ENCODE data around the gene SCARB1. TPM values are rescaled to one million over a fixed set of nuclear protein-coding genes. Genes with fewer than 3 reads are reported as not detected.

Gene SCARB1
- total RNA-seq, 1 experiment from 2014 or later: 119 TPM

DNA sequence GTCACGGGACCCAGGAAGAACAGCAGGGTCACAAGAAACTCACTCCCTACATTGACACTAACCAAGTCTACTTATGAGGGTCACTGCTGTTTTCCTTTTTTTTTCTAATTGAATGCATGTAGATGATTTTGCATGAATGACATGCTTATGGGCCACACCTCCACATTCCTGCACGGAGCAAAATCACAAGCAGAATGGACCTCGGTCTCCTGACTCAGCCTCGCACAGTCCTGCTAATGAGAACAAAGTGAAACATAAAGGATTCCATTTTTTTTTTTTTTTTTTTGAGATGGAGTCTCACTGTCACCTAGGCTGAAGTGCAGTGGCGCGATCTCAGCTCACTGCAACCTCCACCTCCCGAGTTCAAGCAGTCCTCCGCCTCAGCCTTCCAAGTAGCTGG, 12.3 kb downstream of the SCARB1 start:
- in situ Hi-C loops (cut with HindIII; ENCODE audit: low pct_unique_long_range_greater_than_20kb, low sequenced_read_pairs): no loop called here
- DNase-seq (ENCODE audit: low read depth): no peak

DNA sequence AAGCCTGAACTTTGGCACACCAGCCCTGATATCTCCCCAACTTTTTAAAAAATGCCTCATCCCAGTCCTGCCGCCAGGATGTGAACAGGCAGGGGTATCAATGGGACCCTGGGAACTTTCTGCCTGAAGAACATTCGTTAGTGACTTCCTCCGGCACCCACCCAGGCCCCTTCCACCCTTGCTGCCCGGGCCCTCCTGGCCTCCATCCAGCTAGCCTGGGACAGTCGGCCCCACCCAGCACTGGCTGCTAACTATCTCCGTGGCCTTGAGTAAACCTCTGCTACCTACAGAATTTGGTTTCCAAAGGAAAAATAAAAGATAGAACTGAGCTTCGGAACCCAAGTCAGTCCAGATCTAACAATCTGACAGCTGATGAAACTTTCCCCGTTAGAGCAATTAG, 14.3 kb downstream of the SCARB1 start:
- no peak for DNase-seq (ENCODE audit: low read depth)
- in situ Hi-C loops (cut with HindIII; ENCODE audit: low pct_unique_long_range_greater_than_20kb, low sequenced_read_pairs): no loop called here

DNA sequence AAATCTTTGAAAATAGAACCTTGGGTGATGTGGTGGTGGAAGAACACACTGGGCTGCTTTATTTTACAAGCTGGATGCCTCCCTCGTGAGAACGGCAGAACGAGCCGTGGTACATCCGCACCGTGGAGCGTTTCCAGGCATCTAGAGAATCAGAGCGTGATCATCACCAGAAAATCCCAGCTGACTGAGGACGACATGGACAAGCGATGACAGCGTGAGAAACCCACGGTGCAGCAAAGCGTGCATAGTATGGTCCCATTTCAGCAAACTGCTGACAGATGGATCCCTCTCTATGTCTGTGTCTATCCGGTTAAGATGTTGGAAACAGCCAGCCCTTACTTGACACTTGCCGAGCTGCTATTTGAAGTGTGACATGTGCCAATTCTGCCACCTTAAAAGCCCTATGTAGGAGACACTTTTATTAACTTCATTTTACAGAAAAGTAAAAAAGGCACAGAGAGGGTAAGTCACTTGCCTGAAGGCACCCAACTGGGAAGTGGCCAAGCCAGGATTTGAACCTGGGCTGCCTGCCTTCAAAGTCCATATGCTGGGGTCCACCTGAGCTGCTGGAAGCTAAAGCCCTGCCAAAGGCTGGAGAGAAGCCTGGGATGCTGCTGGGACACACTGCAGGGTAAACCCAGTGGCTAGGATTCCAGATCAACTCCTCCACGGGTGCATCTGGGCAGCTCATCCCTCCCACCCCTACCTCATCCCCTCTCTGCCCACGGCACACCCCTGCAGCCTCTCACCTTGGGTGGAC, 14.9 kb downstream of the SCARB1 start:
- no peak for DNase-seq (ENCODE audit: low read depth)
- in situ Hi-C loops (cut with HindIII; ENCODE audit: low pct_unique_long_range_greater_than_20kb, low sequenced_read_pairs): no loop called here

DNA sequence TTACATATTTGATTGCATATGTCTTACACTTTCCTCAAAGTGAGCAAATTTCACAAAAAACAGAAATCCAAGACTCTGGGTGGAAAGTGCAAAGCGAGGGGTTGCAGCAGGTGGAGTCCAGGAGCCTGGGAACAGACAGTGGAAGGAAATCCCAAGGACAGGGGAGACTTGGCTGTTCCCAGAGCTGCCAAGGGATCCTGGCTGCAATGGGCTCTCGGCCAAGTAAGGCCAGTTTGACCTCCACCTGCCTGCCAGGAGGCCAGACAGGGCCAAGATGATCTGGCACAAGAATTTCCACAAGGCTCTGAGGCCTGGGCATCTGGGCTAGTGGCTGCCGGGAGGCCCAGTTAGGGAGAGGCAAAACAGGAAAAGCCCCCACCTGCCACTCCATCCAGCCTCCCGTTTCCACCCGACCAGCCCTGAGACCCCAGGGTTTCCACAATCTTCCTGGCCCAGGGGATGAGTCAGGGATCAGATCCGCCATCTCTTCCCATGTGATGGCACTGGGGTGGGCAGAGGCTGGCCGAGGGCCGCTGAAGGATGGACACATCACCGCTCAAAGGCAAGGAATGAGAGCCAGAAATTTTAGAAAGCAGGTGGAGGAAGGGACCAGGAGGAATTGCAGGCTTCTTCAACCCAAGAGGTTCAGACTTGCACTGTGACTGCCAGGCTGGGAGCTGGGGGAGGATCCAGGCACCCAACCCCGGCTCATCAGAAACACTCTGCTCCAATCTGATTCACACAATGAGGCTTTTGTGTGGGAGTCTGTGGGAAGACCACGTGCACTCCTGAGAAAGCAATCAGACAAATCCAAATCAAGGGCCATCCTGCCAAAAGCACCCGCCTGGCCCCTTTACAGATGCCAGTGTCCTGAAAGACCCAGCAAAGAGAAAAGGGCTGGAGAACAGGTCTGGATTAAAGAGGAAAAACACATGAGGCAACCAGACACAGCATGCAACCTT, 16.3 kb downstream of the SCARB1 start:
- no peak for DNase-seq (ENCODE audit: low read depth)
- in situ Hi-C loops (cut with HindIII; ENCODE audit: low pct_unique_long_range_greater_than_20kb, low sequenced_read_pairs): no loop called here

DNA sequence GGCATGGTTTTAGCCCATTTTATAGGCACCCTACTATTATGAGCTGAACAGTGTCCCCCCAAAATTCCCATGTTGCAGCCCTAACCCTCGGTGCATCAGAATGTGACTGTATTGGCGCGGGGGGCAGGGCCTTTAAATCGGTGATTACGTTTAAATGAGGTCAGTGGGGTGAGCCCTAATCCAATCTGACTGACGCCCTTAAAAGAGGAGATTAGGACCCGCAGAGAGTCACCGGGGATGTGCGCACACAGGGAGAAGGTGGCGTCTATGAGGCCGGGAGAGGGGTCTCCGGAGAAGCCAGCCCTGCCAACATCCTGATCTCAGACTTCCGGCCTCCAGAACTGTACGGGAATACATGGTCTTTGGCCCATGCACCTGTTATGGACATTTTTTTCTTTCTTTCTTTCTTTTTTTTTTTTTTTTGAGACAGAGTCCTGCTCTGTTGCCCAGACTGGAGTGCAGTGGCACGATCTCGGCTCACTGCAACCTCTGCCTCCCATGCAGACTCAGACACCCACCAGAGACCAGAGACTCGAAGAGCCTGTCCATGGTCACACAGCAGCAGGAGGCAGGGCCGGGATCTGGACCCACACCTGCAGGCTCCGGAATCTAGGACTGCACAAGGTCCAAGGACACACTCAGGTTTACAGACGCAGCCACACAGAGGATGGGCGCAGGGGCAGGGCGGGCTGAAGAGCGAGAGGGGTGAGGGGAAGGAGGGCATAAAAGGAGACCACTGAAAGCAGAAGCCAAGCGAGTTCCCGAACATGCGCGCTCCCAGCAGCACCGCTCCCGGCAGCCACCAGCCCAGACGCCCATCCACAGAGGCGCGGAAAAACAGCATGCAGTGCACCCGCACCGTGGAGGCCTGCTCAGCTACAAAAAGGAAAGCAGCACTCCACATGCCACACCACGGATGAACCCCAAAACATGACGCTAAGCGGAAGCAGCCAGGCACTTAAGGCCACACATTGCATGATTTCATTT, 19.0 kb downstream of the SCARB1 start:
- in situ Hi-C loops (cut with HindIII; ENCODE audit: low pct_unique_long_range_greater_than_20kb, low sequenced_read_pairs): no loop called here
- DNase-seq (ENCODE audit: low read depth): no peak

DNA sequence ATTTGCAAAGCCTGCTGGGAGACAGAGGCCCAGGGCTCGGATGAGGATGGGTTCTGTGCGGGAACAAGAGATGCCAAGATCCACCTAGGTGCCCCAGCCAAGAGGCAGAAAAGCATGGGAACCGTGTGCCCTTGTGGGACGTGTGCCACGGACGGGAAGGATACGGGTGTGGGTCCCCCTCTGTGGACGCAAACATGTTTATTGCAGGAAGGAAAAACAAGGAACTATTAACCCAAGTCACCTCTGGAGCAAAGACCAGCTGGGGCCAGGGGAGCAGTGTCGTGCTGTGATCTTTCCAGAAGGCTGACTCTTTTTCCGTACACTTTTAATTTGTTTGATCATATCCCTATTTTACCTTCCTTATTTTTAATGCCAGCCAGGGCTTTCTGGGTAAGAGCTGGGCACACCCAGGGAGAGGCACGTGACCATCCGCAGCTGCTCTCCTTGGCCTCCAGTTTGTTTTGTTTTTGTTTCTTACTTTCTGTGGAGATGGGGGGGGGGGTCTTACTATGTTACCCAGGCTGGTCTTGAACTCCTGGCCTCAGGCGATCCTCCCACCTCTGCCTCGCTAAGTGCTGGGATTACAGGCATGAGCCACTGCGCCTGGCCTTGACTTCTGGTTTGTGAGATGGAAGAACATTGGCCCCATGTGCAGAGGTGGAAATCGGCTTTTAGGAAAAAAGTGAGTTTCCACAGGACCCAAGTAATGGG, 20.7 kb downstream of the SCARB1 start:
- in situ Hi-C loops (cut with HindIII; ENCODE audit: low pct_unique_long_range_greater_than_20kb, low sequenced_read_pairs): no loop called here
- DNase-seq (ENCODE audit: low read depth): no peak

DNA sequence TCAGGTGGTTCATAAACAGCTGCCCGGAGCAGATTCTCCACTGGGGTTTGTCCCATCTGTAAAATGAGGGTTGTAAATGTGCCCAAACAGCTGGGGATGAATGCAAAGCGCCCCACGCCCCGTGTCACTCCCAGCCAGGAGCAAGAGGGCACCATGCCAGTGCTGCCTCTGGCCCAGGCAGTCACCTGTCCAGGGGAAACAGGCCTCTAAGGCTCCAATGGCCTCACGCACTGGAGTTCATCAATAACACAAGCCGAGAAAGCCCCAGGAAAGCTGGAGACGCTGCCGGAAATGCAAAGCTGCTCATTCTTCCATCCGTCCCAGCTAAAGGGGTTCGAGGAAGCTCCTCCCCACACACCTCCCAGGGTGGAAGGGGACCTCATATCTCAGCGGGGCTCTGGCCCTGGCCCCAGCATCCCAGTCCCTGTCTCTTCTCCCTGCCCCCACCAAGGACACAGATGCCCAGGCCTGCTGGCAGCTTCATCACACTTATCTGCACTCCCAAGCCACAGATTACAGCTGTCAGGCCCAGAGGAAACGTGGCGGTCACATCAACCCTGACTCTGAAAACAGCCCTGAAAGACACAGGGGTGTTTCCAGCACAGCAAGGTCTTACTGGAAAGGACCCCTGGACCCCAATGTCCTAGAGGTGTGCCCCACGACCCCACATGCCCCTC, 21.5 kb downstream of the SCARB1 start:
- in situ Hi-C loops (cut with HindIII; ENCODE audit: low pct_unique_long_range_greater_than_20kb, low sequenced_read_pairs): no loop called here
- no peak for DNase-seq (ENCODE audit: low read depth)

DNA sequence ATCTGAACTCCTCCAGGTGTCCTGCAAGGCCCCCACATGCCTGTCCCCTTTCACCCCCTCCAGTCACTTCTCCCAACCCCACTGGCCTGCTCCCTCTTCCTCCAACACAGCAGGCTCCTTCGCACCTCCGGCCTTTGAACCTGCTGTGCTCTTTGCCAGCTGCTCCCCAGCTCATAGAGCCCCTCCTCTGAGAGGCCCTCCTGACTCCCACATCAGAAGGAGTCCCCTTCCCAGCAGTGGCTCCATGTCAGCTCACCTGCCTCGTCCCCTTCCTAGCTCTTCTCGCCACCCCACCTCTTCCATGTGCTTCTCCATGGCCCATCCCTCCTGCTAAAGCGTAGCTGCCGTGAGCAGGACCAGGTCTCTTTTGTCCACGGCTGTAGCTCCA, 22.1 kb downstream of the SCARB1 start:
- in situ Hi-C loops (cut with HindIII; ENCODE audit: low pct_unique_long_range_greater_than_20kb, low sequenced_read_pairs): no loop called here
- no peak for DNase-seq (ENCODE audit: low read depth)

DNA sequence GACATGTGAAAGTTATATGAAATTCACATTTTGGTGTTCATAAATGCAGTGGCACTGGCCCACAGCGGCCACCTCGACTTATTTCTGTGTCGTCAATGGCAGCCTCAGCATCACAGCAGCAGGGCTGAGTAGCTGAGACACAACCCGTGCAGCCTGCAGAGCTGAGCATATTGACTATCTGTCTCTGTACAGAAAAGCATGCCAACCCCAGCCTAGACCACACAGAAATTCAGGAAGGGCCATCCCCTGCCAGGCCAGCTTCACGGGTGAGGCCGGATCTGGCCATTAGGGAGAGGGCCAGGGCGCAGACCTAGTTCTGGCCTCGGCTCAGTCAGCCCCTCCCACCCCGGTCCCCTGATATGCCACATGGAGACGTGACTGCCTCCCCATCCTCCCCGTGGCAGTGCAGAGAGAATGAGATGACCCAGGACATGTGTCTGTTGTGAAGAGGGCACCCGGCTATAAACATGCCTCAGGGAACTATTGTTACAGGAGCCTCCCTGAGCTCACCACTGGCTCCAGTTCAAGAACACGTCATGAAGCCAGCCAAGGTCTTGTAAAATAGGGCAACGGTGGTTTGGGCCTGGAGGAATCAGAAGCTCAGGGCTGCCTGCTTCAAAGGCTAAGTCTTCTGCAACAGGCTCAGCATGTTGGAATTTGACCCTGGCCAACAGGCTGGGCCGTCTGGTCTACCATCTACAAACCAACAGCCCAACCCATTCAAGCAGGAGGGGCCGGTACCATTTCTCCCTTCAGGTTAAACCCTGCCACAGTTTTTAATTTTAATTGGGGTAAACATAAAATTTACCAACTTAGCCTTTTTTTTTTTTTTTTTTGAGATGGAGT, 25.5 kb downstream of the SCARB1 start:
- in situ Hi-C loops (cut with HindIII; ENCODE audit: low pct_unique_long_range_greater_than_20kb, low sequenced_read_pairs): no loop called here
- DNase-seq (ENCODE audit: low read depth): peak; percentile 98

DNA sequence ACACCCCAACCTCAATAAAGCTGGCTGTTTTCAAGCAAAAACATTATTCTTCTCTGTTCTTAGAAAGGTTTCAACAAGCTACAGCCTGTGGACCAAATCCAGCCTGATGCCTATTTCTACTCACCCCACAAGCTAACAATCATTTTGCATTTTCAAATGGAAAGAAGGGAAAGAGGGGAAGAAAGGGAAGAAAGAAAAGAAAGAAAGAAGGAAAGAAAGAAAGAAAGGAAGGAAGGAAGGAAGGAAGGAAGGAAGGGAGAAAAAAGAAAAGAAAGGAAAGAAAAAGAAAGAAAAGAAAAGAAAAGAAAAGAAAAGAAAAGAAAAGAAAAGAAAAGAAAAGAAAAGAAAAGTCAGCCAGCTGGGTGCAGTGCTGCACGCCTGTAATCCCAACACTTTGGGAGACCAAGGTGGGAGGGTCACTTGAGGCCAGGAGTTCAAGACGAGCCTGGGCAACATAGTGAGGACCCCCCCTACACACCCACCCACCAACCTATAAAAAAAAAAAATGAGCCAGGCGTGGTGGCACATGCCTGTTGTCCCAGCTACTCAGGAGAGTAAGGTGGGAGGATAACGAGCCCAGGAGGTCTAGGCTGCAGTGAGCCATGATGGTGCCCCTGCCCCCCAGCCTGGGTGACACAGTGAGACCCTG, 26.3 kb downstream of the SCARB1 start:
- in situ Hi-C loops (cut with HindIII; ENCODE audit: low pct_unique_long_range_greater_than_20kb, low sequenced_read_pairs): no loop called here
- no peak for DNase-seq (ENCODE audit: low read depth)

DNA sequence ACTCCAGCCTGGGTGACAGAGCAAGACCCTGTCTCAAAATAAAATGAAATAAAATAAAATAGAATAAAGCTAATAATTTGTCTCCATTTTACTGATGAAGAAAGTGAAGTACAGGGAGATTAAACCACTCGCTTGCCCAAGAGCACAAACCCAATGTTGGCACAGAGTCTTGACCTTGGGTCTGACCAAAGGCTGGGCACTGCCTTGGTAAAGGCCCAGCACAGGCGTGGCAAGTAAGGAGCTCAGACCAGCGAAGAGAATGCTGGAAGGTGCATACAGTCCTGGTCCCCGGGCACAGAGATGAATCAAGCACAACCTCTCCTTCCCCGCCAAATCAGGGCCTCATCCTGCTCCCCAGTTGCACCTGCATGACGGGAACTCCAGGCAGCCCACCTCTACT, 26.9 kb downstream of the SCARB1 start:
- DNase-seq (ENCODE audit: low read depth): no peak
- in situ Hi-C loops (cut with HindIII; ENCODE audit: low pct_unique_long_range_greater_than_20kb, low sequenced_read_pairs): no loop called here

DNA sequence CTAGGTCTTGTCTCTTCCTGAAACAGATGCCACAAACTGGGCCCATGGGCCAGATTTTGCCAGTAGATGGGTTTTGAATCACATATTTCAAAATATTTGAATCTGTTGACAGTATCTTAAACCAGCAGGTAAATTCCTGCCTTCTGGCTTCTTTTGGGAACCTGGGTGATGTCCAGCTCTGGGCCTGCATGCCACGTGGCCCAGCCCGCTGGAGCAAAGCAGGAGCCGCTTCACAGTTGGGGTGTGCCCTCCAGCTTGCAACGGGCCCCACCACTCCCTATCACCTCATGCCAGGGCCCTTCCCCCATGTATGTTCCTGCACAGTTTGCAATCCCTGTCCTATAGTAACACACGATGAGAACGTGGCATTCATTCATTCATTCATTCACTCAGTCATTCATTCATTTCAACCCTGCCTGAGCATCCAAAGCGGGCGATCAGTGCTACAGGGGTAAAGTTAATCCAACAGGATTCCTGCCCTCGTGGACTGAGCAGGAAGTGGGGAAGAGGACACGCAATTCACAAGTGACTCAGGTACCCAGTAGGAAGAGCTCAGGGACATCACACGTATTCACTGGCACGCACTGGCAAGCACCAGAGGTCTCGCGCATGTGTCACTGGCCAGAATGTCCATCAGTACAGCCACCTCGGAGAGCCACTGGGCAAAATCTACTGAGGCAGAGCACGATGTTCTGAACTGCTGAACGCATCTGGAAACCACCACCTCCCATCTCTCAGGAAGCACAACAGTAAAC, 27.8 kb downstream of the SCARB1 start:
- in situ Hi-C loops (cut with HindIII; ENCODE audit: low pct_unique_long_range_greater_than_20kb, low sequenced_read_pairs): no loop called here
- peak; percentile 26 for DNase-seq (ENCODE audit: low read depth)

DNA sequence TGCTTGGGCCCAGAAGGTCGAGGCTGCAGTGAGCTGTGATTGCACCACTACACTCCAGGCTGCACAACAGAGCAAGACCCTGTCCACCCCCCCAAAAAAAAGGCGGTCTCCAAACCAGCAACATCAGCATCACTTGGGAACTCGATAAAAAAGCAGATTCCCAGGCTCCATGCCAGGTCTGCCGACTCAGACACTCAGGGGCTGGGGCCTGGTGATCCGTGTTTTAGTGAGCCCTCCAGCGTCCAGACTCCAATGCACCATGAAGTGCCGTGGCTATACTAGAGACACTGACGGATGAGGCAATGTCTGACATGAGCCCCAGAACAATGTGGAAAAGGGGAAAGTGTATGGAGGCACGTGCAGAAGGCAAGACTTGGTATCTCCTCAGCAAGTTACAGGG, 28.8 kb downstream of the SCARB1 start:
- in situ Hi-C loops (cut with HindIII; ENCODE audit: low pct_unique_long_range_greater_than_20kb, low sequenced_read_pairs): no loop called here
- no peak for DNase-seq (ENCODE audit: low read depth)

DNA sequence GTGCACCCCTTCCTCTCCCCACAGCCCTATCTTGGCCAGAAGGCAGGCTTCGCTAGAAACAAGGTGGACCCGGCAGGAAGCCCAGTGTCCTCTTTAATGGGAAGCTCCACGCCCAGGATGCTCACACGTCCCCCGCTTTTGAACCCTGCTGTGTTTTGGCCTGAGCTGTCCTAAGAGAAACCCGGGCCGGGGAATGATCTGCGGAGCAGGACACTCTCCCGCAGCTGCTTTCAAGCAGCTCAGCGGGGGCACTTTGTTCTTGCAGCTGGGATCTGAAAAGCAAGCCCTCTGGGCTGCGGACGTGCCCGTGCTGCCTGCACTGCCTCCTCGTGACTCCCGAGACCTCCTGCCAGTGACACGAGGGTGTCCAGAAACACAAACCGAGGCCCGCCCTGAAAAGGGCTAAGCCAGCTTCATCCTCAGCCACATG, 30.0 kb downstream of the SCARB1 start:
- in situ Hi-C loops (cut with HindIII; ENCODE audit: low pct_unique_long_range_greater_than_20kb, low sequenced_read_pairs): no loop called here
- DNase-seq (ENCODE audit: low read depth): no peak

DNA sequence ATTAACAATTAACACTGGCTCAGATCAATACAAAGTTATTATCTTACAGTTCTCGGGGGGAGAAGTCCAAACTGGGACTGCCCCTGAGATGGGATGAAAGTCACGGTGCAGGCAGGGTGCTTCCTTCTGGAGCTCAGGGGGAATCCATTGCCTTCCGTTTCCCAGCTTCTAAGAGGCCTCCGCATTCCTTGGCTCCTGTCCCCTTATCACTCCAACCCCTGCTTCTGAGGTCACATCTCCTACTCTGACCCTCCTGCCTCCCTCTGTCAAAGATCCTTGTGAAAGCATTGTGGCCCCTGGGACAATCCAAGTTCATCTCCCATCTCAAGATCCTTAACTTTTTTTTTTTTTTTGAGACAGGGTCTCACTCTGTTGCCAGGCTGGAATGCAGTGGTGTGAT, 30.8 kb downstream of the SCARB1 start:
- in situ Hi-C loops (cut with HindIII; ENCODE audit: low pct_unique_long_range_greater_than_20kb, low sequenced_read_pairs): no loop called here
- DNase-seq (ENCODE audit: low read depth): no peak
